ENCODE measurements around the gene DNAJB4.

GRCh38 chr1:77977989-77978292, 26.8 kb upstream of the DNAJB4 start:
- TF ChIP-seq, protein P1, sequence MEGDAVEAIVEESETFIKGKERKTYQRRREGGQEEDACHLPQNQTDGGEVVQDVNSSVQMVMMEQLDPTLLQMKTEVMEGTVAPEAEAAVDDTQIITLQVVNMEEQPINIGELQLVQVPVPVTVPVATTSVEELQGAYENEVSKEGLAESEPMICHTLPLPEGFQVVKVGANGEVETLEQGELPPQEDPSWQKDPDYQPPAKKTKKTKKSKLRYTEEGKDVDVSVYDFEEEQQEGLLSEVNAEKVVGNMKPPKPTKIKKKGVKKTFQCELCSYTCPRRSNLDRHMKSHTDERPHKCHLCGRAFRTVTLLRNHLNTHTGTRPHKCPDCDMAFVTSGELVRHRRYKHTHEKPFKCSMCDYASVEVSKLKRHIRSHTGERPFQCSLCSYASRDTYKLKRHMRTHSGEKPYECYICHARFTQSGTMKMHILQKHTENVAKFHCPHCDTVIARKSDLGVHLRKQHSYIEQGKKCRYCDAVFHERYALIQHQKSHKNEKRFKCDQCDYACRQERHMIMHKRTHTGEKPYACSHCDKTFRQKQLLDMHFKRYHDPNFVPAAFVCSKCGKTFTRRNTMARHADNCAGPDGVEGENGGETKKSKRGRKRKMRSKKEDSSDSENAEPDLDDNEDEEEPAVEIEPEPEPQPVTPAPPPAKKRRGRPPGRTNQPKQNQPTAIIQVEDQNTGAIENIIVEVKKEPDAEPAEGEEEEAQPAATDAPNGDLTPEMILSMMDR (IDR thresholded peaks at IDR 0.05): no peak
- TF ChIP-seq POLR2A (IDR thresholded peaks at IDR 0.05): no peak

Data from testis (tissue), 2 donors.